ENCODE results near the gene DNAJC11. TPM values are rescaled to one million over a fixed set of nuclear protein-coding genes. Genes with fewer than 3 reads are reported as not detected.

DNAJC11 gene
- total RNA-seq, 1 experiment from 2014 or later: 106 TPM

DNA sequence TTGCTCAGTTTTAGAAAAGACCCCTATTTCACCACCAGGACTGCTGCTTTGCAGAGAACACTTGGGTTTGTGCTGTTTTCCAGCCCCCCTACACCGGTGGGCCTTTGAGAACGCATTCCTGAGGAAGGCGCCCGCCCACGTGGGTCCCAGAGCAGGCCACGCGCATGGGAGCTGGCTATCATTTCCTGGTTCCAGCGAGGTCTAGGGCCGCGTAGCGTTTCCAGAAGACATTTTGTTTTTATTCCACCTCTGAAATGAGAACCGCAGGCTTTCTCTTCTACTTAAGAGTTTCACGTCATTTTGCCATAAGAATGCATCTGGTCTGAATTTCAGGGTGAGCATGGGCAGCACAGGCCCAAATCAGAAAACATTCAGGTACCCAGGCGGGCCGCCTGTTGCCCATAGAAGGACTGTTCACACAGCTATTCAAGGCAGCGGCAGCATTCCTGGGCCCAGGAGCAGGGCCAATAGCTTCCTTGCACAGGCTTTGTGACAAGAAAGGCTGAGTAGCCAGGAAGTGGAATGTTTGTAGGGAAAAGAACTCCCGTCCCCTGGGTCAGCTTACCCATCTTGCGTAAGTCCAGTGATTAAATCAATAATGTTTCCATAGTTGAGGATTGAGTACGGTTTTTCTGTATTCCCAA is 97.6 kb downstream of the DNAJC11 start:
- Histone ChIP-seq H3K36me3 (ENCODE audit: insufficient read depth, low read length, poor library complexity, severe bottlenecking) (peaks cover 7% of the 10 kb centered on the region), H3K4me1 (ENCODE audit: insufficient read depth, low read length, poor library complexity, severe bottlenecking) (peaks cover 11% of the 10 kb centered on the region), H3K27me3 (replicated peaks; ENCODE audit: insufficient read depth, low read depth, low read length, poor library complexity) (no peaks in the 10 kb centered on the region), H3K9me3 (ENCODE audit: low read depth, low read length, poor library complexity, severe bottlenecking) (no peaks in the 10 kb centered on the region), H3K27ac (ENCODE audit: low read depth, low read length, poor library complexity, severe bottlenecking) (peak overlapping the region; percentile 83), H3K4me3 (ENCODE audit: low read depth, low read length, poor library complexity, severe bottlenecking) (peak overlapping the region; percentile 89)
- no TSS peak for BruUV-seq (replicated peaks)
- CTCF ChIA-PET: no interaction called here
- POLR2A ChIA-PET (ENCODE audit: low non-redundant PET): no interaction called here
- peak; percentile 22 for DNase-seq (ENCODE audit: low spot score)
- intact Hi-C loops (cut with micrococcal nuclease; ENCODE audit: unreplicated experiment): no loop called here
- no peak for TF ChIP-seq CTCF (conservative IDR thresholded peaks at IDR 0.05; ENCODE audit: low read depth, low read length)
- no peak for TF ChIP-seq EZH2 (IDR thresholded peaks at IDR 0.05; ENCODE audit: borderline replicate concordance, low read depth, low read length, poor library complexity, severe bottlenecking)

DNA sequence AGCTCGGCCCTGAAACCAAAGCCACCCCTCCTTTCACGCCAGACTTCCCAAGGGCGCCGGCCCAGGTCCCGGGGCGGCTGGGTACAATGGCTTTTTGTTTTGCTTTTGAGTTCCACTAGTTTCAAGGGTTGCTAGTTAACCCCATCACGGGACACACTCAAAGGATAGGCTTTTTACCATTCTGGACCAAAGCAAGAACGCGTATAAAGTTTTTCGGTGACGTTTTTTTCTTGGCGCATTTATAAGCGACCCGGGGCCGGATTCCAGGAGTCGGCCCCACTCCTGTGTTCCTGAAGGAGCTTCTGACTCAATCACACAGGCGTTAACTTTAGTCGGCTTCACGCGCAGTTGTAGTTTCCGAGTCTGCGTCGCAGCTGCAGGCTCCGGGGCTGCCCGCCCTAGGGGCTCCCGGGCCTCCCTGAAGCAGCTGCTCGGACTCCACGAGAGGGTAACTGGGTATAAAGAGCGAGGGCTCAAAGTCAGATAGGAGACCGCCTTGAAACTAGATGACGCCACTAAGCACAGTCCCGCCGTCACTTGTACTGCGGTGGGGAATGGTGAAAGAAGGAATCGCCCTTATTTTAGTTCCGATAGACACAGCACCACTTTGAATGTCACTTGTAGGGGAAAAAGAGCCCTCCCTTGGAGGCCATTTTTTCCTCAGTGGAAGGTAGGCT is 98.2 kb downstream of the DNAJC11 start:
- peak; percentile 74 for DNase-seq (ENCODE audit: low spot score)
- intact Hi-C loops (cut with micrococcal nuclease; ENCODE audit: unreplicated experiment): no loop called here
- peak overlapping the region; percentile 89 for H3K4me3 ChIP-seq (ENCODE audit: low read depth, low read length, poor library complexity, severe bottlenecking)
- H3K9me3 ChIP-seq (ENCODE audit: low read depth, low read length, poor library complexity, severe bottlenecking): no peaks in the 10 kb centered on the region
- H3K36me3 ChIP-seq (ENCODE audit: insufficient read depth, low read length, poor library complexity, severe bottlenecking): peaks cover 12% of the 10 kb centered on the region
- TSS peak; percentile 87 for BruUV-seq (replicated peaks)
- no peaks in the 10 kb centered on the region for H3K27me3 ChIP-seq (replicated peaks; ENCODE audit: insufficient read depth, low read depth, low read length, poor library complexity)
- CTCF ChIA-PET: no interaction called here
- TF ChIP-seq EZH2 (IDR thresholded peaks at IDR 0.05; ENCODE audit: borderline replicate concordance, low read depth, low read length, poor library complexity, severe bottlenecking) (no peak), CTCF (conservative IDR thresholded peaks at IDR 0.05; ENCODE audit: low read depth, low read length) (no peak)
- peaks cover 11% of the 10 kb centered on the region for H3K4me1 ChIP-seq (ENCODE audit: insufficient read depth, low read length, poor library complexity, severe bottlenecking)
- peak overlapping the region; percentile 83 for H3K27ac ChIP-seq (ENCODE audit: low read depth, low read length, poor library complexity, severe bottlenecking)
- POLR2A ChIA-PET (ENCODE audit: low non-redundant PET): no interaction called here

- Histone ChIP-seq H3K4me1 (ENCODE audit: insufficient read depth, low read length, poor library complexity, severe bottlenecking) (peaks cover 11% of the 10 kb centered on the region), H3K36me3 (ENCODE audit: insufficient read depth, low read length, poor library complexity, severe bottlenecking) (peaks cover 15% of the 10 kb centered on the region), H3K27ac (ENCODE audit: low read depth, low read length, poor library complexity, severe bottlenecking) (peak within 1 kb of the TSS; percentile 83), H3K9me3 (ENCODE audit: low read depth, low read length, poor library complexity, severe bottlenecking) (no peaks in the 10 kb centered on the region), H3K27me3 (replicated peaks; ENCODE audit: insufficient read depth, low read depth, low read length, poor library complexity) (no peaks in the 10 kb centered on the region), H3K4me3 (ENCODE audit: low read depth, low read length, poor library complexity, severe bottlenecking) (peak within 1 kb of the TSS; percentile 89)
- intact Hi-C loops (cut with micrococcal nuclease; ENCODE audit: unreplicated experiment): loop anchor here (1.0 kb wide), 1 partner anchor 11 kb away; the partner anchor contains the start of gene PHF13
- BruUV-seq (replicated peaks): no TSS peak
- ChIA-PET CTCF (no interaction called here), POLR2A (ENCODE audit: low non-redundant PET) (no interaction called here)
- DNase-seq (ENCODE audit: low spot score): peak; percentile 93
- TF ChIP-seq EZH2 (IDR thresholded peaks at IDR 0.05; ENCODE audit: borderline replicate concordance, low read depth, low read length, poor library complexity, severe bottlenecking) (no peak), CTCF (conservative IDR thresholded peaks at IDR 0.05; ENCODE audit: low read depth, low read length) (no peak)
Observed at GRCh38 chr1:6602669-6603237, 98.9 kb downstream of the DNAJC11 start, which contains the start of gene KLHL21. TSS of gene KLHL21 (minus strand) at chr1:6602869. CDS start at chr1:6602817, 52 bp downstream.

Data from A673 (cell line).